HCT116 (cell line): Measurements from ENCODE around the gene NEURL3. TPM values are rescaled to one million over a fixed set of nuclear protein-coding genes. Genes with fewer than 3 reads are reported as not detected.
A peak's percentile ranks its signal among the peaks of the same experiment; 100 is the strongest.

Experiments
- ATF3 ChIP-seq: IDR thresholded peaks from 2 replicates; pipeline ENCODE4 v1.6.1; 2012
- CEBPB ChIP-seq: IDR thresholded peaks from 2 replicates; pipeline ENCODE4 v1.6.1; 2012; ENCODE audit warnings: low read depth
- ELF1 ChIP-seq: IDR thresholded peaks from 2 replicates; pipeline ENCODE4 v1.6.1; 2012; ENCODE audit warnings: low read depth, borderline replicate concordance
- EZH2 ChIP-seq: fragments of 200-600 bp; sonication (generic); IDR thresholded peaks from 2 replicates; pipeline ENCODE4 v1.6.1; 2017; ENCODE audit warnings: antibody characterized with exemption, mixed run types
- FOSL1 ChIP-seq: IDR thresholded peaks from 2 replicates; pipeline ENCODE4 v1.6.1; 2012; ENCODE audit warnings: low read depth
- JUND ChIP-seq: IDR thresholded peaks from 2 replicates; pipeline ENCODE4 v1.6.1; 2012
- MAX ChIP-seq: IDR thresholded peaks from 2 replicates; pipeline ENCODE4 v1.6.1; 2012
- POLR2A ChIP-seq: IDR thresholded peaks from 2 replicates; pipeline ENCODE4 v1.7.0; 2011; ENCODE audit warnings: borderline replicate concordance; ENCODE audit not compliant: insufficient read depth, insufficient read length; ENCODE audit errors: extremely low read depth
- POLR2AphosphoS5 ChIP-seq: IDR thresholded peaks from 2 replicates; pipeline ENCODE4 v1.6.1; 2011; ENCODE audit warnings: mild to moderate bottlenecking, low read depth, low read length, moderate library complexity
- SIN3A ChIP-seq: IDR thresholded peaks from 2 replicates; pipeline ENCODE4 v1.6.1; 2012; ENCODE audit warnings: low read depth
- TCF7L2 ChIP-seq: IDR thresholded peaks from 2 replicates; pipeline ENCODE4 v1.7.0; 2011; ENCODE audit warnings: borderline replicate concordance, inconsistent platforms; ENCODE audit not compliant: insufficient read depth, insufficient read length; ENCODE audit errors: extremely low read depth
- YY1 ChIP-seq: IDR thresholded peaks from 2 replicates; pipeline ENCODE4 v1.6.1; 2011; ENCODE audit warnings: low read length, low read depth, moderate library complexity, mild to moderate bottlenecking; ENCODE audit not compliant: insufficient replicate concordance; ENCODE audit errors: extremely low read depth
- ZBTB33 ChIP-seq: IDR thresholded peaks from 2 replicates; pipeline ENCODE4 v1.6.1; 2011; ENCODE audit warnings: mild to moderate bottlenecking, low read length, moderate library complexity; ENCODE audit not compliant: insufficient replicate concordance; ENCODE audit errors: extremely low read depth
- ZNF274 ChIP-seq: fragments of 200-500 bp; sonication (Bioruptor generic); IDR thresholded peaks from 2 replicates; pipeline ENCODE4 v1.6.1; 2014; ENCODE audit warnings: mild to moderate bottlenecking, low read depth, low read length, inconsistent platforms
- total RNA-seq: library from RNA; stranded (reverse); gene quantifications from one replicate; pipeline ENCODE4 v1.2.1, GENCODE V29; 2021; ENCODE audit not compliant: unreplicated experiment

Gene NEURL3
- total RNA-seq, 1 experiment from 2014 or later, result not detected

- TF ChIP-seq ZBTB33, result peak; percentile 57
- TF ChIP-seq POLR2A, result no peak
- TF ChIP-seq FOSL1, result no peak
- TF ChIP-seq ELF1, result no peak
- no peak; the same call in 1 of the 2 replicates for TF ChIP-seq JUND
- no peak for TF ChIP-seq SIN3A
- TF ChIP-seq POLR2AphosphoS5, result peak; percentile 63
- TF ChIP-seq ATF3, result no peak
- TF ChIP-seq YY1, result peak; percentile 7
- TF ChIP-seq MAX, result 0 out of 2 replicates have a peak, but pooled peaks have one; percentile 13
- no peak for TF ChIP-seq CEBPB
- TF ChIP-seq TCF7L2, result peak; percentile 18
- no peak for TF ChIP-seq EZH2
- no peak for TF ChIP-seq ZNF274
Observed at GRCh38 chr2:96531872-96532505, 26.8 kb upstream of the NEURL3 start (continued).
